DMS 273 treated with DMSO at 0.1 percent for 48 hours (cell line): ENCODE data around the gene MNX1.
A peak's percentile ranks its signal among the peaks of the same experiment; 100 is the strongest.

Experiments
- DNase-seq: peaks from one replicate; lab custom pipeline; 2025; lab: John Stamatoyannopoulos, UW

MNX1 gene

DNA sequence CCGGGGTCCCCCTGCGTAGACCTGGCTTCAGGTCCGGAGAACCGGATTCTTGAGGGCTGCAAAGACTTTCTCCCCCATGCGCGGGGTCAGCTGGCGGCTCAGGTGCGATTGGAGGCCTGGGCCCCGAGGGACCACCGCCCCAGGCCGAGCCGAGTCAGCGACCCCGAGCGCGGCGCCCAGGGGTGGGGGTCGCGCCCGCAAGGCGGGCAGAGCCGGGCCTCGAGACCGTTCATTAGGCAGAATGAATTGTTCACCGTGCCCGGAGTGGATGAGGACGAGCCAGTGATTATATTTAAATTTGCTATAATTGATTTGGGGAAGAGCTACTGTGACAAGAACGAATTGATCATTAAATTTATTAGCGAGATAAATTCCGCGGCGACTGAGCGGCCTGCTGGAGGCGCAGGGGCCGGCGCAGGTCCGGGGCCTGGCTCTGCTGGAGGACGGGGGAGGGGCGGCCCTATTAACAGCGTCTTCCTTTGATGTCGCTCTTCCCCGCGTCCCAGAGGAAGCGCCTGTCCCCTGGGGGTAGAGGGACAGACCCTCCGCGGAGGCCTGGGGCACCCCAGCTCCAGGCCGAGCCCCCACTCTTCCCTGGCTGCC is 7.5 kb downstream of the MNX1 start:
- no peak for DNase-seq

DNA sequence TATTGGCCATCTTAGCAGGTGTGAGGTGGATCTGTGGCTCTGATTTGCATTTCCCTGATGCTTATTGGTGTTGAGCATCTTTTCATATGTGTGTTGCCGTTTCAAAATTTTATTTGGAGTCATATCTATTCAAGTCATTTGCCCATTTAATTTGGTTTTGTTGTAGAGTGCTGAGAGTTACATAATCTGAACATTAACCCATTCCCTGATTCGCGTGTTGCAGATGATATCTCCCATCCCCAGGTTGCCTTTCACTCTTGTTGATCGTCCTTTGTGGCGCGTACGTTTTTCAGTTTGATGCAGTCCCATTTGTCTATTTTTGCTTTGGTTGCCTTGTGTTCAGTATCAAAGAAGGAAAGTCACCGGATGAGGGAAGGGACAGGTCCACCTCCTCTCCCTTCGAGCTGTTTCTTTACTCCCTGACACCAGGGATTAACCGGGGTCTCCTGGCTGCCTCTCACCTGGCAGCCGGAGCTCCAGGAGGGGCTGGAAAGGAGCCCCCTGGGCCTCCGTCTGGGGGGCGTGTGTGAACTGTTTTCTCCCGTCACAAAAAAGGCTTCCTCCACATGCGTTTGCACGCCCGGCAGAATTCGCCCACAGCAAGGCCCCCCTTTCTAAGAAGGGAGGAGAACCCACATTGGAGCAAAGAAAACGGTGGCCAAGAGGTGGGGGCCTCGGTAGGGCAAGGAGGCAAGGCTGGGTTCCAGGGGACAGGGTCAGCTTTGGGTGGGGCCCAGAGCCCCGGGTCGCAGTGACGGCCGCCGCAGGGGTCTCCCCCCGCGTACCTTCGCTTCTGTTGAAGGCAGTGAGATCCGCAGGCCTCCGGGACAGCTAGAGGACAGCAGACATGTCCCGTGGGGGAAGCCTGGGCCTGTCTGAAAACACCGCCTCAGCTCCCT is 8.3 kb downstream of the MNX1 start:
- no peak for DNase-seq

DNA sequence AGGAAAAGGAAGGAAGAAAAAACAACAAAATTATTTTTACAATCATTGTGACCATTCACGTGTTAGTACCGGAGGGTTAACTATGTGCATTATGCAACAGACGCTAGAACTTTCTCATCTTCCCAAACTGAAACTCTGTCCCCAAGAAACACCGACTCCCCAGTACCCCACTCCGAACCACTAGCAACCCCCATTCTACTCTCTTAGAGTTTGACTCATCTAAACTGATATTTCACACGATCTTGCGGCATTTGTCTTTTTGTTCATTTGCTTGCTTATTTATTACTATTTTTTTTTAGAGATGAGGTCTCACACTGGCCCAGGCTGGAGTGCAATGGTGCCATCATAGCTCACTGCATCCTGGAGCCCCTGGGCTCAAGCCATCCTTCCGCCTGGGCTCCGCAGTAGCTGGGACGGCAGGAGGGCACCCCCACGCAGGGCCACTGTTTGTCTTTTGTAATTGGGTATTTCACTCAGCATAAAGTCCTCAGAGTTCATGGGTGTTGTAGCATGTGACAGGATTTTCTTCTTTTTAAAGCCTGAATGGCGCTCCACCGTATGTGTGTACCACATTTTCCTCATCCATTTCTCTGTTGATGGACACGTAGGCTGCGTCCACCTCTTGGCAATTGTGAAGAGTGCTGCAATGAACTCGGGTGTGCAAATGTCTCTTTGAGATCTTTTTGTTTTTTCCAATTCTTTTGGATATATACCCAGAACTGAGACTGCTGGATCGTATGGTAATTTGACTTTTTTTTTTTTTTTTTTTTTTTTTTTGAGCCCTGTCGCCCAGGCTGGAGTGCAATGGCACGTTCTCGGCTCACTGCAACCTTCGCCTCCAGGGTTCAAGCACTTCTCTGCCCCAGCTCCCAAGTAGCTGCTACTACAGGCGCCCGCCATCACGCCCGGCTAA is 9.5 kb downstream of the MNX1 start:
- DNase-seq, result no peak

DNA sequence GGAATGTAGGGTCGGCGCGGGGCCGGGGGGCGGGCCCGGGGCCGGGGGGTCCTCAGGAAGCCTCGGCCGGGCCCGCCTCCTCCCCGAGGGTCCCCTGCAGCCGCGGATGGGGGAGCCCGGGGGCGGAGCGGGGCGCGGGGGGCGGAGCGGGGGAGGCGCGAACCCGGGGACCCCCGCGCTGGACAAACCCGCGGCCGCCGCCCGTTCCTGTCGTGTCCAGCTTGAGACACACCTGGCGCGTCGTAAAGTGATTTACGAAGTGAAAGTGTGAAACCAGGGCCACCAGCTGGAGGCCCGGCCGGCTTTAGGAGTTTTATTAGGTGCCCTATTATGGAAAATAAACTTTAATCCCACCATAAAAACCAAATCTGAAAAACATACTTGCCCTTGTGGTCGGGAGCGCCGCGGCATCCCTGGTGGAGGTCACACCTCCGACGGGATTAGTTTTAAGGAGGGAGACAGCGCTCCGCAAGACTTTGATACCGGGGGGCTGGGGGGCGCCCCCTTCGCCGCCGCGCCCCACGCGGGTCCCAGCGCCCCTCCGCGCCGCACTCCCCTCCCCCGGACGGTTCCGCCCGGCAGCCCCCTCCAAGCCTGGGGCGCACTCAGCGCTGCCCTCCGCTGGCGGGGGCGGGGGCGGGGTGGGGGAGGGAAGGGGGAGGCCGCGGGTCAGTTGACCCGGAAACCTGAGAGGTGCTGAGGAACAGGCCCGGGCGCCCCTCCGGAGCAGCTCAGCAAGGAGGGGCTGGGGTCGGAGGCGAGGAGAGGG is 10.3 kb downstream of the MNX1 start:
- no peak for DNase-seq

DNA sequence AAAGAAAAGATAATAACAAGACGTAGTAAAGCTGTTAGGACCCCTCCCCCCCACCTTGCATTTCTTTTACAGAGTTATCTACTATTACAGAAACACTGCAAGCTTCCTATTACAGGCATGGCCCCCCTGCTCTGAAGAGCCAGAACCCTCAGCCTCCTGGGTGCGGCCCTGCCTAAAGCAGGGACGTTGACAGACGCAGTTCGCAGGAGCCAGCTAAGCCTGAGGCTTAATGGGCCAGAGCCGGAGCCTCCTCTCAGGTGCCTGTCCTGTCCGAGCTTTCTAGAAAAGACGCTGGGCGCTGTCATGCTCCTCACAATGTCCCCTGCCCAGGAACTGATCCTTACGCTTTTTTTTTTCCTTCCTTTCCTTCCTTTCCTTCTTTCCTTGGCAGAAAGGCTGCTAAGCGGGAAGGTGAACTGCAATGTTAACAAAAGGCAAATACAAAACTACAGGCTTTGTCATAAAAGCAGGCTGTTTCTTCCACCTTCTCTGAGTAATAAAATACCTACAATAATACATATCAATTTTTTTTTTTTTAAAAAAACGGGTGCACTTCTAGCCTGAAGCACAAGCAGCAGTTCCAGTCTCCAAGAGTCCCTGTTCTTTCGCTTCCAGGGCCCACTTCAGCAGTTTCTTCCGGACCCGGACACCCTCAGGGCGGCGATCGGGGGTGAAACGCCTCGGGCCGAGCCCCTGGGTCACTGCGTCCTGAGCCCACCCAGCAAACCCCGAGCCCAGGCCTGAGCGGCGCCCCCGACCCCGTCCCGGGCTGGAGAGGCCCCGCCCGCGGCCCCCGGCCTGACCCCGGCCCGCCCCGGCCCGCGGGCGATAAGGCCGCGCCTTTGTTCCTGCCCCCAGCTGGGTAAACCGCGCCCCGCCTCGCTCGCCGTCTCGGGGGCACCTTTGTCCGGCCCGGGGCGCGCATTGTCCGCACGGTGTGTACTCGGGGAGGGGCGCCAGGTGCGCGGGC is 11.2 kb downstream of the MNX1 start:
- no peak for DNase-seq

DNA sequence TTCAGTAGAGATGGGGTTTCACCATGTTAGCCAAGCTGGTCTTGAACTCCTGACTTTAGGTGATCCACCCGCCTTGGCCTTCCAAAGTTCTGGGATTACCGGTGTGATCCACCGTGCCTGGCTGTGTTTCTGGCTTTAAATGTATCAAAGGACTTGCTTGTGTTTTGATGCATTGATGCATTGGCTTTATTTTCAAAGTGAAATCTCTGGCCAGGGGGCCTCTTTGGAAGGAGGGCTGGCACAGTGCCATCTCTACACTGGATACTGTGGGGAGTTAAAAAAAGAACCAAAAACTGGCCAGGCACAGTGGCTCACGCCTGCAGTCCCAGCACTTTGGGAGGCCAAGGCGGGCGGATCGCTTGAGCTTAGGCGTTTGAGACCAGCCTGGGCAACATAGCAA is 16.0 kb downstream of the MNX1 start:
- no peak for DNase-seq

DNA sequence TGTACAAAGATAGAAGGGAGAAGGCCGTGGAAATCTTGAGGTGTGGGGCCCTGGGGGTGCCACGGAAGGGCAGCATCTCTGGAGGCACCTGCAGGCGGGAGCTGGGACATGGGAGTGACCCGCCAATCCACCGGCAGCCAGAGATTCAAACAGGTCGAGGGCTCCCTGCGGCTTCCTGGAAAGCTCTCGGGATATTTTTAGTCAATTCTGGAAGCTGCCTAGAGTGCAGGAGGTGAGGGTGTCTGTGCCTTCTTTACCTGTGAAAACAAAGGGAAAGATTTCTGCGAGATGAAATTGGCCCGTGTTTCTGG is 16.6 kb downstream of the MNX1 start:
- DNase-seq, result no peak

DNA sequence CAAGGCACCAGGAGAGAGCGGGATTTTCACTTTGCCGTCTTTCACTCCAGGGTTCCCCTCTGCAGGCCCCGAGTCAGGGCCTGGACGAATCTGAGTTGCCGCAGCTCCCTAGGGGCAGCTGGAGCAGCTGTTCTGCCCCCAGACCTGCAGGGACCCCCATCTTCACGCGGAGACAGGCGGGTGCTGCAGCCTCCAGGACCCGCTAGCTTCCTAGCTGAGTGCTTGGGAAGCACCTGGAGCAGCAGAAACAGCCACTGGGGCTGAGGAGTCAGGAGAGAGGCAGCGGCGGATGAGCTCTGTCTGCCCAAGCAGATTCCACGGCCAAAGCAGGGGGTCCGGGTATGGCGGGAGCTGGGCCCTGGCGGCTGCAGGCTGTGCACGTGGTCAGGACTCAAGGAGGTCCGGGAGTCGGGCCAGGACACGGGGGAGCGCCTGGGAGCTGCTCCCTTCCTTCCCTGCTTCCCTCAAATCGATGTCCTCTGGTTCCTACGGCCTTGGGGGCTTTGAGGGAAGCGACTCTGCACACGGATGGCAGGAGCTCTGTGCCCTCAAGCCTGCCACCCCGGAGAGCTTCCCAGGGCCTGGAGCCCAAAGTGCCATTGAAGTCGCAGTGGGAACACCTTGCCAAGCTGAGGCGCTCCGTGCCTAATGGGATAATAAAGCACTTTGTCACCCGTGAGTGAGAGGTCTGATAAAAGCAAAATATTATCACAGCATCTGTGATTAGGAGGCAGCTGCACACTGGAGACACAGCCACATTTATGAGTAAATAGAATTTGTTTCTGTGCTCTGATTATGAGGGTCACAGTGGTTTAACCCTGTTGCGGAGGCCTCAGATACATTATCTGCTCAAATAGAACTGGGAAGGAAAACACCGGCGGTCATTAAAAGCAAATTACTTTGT is 17.2 kb downstream of the MNX1 start:
- no peak for DNase-seq

DNA sequence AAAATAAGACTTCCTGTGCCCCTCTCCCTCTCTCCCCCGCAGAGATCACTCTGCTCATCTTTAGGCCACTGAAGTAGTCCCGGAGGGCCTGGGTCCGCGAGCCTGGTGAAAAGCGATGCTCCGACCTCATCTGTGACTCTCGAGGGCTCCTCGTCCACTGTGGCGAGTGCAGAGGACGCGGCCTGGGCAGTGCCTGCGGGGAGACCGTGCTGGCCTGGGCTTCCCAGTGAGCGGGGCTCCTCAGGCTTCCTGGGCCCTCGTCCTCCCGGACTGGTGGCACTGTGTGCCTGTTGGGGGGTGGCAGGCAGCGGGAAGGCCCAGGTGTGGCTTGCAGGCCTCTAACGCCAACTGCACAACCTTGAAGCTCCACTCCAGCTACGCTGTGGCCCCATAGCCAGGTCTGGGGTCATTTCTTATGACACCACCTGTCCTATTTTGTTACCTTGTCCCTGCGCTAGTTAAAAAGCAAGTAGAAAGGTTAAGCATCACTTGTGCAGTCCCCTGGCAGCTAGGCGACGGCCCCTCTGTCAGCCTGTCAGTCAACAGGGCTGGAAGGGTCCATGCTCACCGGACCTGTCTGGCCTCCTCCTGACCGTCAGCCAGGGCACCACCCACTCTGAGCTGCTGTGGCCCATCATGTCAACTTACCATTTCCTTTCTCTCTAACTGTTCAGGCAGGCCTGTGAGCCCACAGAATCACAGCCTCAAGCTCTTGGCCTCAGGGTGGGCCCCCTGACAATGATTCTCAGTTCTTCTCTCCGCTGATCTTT is 20.5 kb downstream of the MNX1 start:
- DNase-seq, result no peak

DNA sequence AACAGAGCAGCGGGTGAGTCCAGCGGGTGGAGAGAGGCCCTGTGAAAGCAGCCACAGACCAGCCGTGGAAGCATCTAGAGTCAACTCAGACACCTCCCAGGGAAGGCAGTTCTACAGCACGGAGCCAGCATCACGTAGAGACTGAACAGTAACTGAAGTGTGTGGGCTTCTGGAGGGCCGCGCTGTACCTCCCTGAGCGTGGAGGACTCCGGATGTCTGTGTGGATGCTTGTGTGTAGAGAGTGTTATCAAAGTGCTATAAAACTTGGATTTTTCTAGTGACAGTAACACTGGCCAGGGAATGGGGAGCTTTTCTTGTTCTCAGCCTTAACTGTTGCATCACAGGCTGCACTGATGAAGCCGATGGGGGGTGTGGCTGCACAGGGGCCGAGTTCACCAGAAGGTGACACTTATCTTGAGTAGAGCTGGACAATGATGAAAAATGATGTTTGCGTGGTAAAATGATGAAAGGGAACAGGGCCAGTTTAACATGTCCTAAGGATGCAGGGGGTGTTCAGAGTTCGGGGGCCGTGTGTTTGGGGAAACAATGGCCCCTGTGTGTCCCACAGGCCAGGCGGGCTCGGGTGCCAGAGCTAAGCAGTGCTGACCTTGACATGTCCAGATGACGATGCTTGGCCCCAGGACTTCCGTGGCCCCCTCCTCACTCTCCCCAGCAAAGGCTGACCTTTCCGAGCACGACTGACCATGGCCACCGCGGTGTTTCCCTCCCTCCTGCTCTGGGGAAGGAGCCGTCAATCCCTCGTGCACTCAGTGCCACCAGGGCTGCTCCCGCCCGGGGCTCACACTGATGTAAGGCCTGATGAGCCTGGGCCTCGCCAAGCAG is 21.9 kb downstream of the MNX1 start:
- DNase-seq, result no peak

DNA sequence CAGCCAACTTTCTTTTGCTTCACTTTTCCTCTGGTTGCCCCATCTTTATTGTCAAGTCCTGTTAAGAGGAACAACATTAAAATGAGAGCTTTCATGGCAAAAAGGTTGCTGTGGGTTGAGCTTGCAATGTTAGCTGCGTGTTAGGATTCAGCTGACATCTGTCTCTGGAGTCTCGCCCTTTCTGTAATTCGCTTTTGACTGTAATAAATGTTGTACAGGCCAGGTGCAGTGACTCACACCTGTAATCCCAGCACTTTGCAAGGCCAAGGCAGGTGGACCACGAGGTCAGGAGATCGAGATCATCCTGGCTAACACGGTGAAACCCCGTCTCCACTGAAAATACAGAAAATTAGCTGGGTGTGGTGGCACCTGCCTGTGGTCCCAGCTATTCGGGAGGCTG is 24.1 kb downstream of the MNX1 start:
- DNase-seq, result no peak

DNA sequence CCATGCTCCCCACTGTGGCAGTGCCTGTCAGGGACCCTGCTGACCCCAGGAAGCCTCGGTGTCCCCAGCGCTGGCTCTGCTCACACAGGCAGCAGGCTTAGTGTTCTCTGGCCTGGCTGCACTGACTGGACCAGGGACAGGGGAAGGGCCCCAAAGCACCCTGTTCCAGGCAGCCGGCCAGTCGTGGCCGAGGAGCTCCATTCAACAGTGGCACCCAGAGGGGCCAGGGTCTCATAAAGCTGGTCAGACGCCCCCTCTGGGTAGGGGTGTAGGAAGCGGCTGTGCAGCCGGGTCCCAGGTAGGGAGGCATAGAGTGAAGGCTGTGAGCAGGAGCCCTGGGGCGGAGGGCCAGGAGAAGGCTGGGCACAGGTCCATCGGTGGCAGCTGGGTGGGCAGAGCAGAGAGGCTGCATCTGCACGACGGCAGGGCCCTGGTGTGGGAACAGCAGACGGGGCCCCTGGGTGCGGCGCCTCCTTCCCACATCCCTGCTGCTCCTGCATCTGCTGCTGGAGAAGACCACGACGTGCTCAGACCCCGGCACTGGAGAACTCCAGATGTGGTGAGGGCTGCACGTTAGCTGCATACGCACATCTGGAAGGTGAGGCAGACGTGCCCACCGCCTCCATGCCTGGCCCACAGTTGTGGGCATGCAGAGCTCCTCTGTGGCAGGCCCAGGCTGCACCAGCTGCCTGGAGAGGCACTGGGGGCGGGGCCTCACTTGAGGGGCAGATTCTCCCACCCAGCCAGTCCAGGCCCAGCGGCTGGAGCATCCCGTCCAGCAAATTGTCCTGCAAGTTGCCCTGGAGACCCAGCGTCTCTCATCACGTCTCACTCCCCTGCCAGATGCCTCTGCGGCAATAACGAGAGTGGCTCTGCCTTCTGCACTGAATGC is 25.1 kb downstream of the MNX1 start:
- DNase-seq, result peak; percentile 93

DNA sequence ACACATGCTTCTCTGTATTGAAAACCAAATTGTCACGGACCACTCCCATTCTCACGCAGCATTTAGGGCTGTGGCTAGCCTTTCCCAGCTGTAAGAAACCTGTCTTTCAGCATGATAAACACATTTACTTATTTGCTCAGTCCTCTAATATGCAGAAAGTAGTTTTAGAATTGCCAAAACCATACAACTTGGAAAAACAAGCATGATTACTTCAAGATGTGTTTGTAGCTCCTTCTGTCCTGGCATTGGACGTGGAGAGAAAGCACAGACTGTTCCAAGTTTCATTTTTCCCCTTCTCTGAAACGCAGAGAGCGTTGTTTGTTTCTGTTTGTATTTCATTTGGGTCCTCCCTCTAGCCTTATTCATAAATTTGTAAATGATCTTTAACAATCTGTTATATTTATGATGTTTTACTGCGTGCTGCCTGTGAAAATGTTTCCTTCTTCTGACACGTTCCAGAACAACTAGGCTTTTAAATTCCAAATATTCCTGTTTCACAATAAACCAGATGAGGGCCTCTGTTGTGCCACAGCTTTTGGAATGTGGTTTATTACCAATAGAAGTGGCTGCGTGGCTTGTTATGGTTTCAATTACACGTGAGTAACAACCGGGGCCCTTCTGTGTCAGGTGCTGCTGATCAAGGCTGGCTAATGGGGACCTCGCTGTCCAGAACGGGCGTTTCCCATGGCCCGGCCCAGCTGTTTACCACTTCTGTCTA is 26.1 kb downstream of the MNX1 start:
- DNase-seq, result peak; percentile 32

DNA sequence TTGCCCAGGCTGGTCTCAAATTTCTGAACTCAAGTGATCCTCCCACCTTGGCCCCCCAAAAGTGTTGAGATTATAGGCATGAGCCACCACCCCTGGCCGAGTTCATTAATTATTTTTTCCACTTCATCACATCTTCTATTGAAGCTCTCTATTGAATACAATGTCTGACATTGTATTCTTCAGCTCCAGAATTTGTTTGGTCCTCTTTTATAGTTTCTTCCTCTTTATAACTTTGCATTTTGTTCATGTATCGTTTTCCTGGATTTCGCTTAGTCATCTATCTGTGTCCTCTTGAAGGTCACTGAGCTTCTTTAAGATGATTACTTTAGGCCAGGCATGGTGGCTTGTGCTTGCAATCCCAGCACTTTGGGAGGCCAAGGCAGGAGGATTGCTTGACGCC is 30.8 kb downstream of the MNX1 start:
- no peak for DNase-seq

DNA sequence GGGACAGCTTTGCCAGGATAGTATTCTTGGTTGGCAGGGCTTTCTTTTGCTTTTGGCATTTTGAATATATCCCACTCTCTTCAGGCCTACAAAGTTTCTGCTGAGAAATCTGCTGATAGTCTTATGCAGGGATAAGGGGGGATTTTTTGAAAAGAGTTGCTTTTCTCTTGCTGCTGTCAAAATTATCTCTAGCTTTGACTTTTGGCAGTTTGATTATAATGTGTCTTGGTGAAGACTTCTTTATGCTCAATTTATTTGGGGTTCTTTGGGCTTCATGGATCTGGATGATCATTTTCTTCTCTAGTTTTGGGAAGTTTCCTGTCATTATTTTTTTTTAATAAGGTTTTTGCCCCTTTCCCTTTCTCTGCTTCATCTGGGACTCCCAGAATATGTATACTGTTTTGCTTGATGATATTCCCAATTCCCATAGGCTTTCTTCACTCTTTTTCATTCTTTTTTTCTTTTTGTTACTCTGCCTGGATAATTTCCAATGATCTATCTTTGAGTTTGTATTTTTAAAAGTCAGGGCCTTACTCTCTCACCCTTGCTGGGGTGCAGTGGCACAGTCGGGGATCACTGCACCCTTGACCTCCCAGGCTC is 31.4 kb downstream of the MNX1 start:
- DNase-seq, result no peak

DNA sequence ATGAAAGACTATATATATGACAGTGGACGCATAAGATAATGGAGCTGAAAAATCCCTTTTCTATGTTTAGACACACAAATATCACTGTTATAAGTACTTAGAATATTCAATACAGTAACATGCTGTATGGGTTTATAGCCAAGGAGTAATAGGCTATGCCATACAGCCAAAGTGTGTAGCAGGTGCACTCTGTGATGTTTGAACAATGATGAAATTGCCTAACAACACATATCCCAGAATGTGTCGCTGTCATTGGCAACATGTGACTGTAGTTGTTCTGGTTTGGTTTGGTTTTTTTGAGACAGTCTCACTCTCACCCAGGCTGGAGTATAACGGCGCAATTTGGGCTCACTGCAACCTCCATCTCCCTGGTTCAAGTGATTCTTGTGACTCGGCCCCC is 34.8 kb downstream of the MNX1 start:
- no peak for DNase-seq
